Measurements from ENCODE around the gene FMN2.

Gene FMN2

DNA sequence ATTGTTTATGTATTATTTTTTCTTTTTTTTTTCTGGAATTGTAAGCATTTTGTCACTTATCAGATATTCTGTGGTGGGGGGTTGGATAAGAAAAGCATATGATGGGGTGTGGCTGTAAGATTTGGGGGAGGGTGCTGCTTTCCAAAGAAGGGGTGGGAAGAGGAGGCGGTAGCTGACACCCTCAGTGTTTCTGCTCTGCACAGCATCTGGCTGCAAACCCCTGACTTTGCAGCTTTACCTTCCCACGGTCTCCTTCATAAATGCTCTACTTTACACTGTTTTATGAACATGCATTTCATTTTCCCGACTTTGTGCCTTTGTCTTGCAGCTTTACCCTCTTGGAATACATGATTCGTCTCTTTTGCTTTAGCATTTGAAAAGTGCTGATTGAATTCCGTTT, 7.6 kb downstream of the FMN2 start:
- no peak for FAIRE-seq

DNA sequence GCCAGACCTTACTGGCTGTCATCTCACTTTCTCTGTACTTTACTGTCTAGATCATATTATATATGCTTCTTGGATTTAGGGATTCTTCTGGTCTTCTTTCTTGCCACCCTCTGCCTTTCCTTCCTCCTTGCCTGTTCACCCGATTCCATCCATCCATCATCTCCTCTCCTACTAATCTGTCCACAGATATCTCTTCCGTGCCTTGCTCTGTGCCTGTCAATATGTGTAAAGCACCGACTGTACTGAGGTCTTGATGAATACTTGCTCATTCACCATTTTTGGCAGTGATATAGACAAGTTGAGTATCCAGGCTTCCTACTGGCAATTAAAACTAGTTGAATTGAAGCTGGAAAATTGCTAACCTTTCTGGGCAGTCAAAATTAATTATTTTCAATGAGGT, 8.1 kb downstream of the FMN2 start:
- no peak for FAIRE-seq

DNA sequence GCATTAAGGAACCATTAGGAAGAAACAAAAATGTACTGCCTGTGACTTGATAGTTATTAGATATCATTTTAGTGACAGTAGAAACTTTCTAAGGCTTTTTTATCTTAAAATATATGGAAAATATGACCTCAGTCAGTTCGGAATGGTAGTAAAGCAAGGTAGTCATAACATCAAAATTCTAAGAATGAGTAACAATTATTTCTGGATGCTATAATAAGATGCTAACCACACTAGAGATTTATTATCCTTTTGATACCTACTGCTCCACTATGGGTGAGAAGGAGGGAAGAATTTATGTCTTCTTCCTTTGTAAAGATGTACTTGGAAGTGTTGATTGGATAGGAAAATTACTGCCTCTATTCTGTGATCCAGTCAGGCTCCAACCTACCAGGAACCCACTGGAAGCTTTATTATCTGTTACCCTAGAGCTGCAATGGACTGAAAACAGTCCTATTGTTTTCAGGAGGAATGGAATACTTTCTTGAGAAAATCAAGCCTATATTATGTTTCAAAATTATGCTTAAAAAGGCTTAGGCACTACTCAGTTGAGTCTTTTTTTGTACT, 8.8 kb downstream of the FMN2 start:
- no peak for FAIRE-seq

DNA sequence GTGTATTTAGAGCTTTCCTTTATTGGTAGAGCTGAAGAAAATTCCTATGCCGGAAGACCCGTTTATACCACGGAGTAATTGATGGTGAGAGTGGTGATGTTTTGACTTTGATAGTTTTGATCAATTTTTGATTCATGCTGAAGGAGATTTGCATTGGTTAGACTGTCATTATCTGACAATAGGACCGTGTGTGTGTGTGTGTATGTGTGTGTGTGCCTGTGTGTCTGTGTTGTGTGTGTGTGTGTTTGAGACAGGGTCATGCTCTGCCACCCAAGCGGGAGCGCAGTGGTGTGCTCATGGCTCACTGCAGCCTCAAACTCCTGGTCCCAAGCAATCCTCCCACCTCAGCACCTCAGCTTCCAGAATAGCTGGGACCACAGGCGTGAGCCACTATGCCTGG, 9.6 kb downstream of the FMN2 start:
- no peak for FAIRE-seq

DNA sequence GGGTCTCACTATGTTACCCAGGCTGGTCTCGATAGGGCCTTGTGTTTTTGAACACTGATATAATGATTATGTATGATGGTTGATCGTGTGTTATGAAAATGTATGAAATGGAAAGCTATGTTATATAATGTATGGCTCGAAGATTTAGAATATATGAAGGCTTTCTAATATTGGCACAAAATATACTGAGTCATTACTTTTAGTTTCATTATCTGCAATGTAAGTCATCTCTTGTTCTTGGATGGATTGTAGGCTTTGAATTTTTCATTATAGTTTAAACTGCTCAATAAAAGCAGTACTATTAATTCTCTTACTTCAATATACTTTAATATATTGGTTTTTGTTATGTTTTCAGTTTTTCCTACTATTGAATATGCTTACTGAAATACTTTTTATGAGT, 10.1 kb downstream of the FMN2 start:
- no peak for FAIRE-seq

DNA sequence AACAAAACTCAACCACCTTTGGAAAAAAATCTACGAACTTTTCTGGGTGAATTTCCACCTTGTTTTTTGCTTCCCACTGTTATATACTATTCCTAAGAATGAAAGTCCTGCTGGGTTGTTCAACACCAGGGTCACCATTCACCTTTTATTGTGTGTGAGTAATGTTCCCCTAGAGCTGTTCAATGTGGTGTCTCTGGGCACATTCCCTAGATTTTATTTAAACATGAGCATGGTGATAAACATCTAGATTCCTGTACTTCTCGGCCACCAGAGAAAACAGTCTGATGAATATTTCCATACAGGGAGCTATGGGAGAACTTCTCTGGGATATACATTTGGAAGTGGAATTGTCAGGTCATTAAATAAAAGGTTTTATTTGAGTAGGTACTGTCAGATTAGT, 13.0 kb downstream of the FMN2 start:
- FAIRE-seq: no peak

DNA sequence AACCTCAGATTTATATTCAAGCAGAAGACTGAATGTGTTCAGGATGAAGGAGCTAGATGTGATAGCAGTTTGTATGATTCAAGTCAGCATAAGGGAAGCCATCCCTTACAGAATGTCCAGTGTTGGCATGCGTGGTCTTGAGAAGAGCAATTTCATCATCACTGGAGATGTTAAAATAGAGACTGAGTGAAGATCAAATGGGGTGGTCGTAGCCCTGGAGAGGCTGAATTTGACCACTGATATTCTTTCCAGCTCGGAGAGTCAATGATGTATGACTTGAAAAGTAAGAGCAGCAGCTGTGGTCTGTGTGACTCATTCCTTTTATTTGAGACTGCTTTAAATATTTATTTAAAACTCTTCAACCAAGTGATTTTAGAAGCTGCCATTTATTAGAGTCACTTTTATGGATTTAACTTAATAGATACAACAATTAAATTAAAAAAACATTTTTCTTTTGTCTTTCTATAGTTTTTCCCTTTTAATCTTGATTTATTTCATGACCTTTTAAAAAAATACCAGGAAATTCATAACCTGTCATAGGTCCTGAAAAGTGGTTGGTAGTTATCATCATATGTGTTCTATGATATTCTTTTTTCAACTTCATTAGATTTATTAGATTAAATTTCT, 15.5 kb downstream of the FMN2 start:
- FAIRE-seq: peak; percentile 24

DNA sequence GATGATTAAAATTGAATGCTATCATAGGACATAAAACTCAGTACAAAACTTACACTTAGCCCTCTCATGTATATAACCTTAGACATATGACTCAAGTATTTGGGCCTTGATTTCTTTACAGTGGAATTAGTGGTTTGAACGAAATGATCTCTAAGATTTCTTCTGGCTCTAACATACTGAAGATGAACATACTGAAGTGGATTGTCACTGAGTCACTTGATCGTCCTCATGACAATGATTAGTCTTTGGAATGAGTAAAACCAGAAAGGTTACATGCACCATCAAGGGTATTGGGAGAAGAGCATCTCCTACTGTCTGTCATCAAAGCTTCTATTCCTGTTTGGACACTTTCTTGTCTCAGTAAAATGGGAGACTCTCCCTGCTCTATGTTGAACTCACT, 17.4 kb downstream of the FMN2 start:
- no peak for FAIRE-seq

DNA sequence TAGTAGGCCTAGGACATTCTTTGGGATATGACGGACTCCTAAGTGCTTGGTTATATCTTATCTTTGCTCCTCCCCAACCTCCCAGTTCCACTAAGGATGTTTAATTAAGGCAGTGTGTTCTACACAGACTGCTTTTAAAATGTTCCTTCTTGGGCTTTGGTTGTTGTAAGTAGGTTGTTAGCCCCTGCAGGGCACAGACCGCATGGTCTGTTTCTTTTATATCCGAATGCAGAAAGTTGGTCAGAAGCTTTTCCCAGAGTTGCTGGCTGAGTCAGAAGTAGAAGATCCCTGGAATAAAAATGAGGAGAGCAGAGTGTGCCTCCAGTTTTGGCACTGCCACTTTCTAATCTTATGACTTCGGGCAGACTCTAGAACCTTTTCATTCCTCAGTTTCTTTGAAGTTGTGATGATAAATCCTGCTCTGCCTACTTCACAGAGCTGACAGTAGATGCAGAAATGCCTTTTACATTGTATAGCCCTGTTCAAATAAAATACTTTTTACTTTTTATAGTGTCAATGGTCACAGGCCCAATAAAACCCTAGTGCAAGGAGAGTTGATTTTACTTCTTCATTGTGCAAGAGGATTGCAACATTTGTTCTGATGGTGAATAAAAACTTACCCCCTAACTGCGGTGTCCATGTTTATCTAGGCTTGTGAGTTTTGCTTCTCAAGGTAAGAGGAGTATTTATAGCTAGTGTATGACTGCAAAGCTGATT, 18.4 kb downstream of the FMN2 start:
- FAIRE-seq: no peak

DNA sequence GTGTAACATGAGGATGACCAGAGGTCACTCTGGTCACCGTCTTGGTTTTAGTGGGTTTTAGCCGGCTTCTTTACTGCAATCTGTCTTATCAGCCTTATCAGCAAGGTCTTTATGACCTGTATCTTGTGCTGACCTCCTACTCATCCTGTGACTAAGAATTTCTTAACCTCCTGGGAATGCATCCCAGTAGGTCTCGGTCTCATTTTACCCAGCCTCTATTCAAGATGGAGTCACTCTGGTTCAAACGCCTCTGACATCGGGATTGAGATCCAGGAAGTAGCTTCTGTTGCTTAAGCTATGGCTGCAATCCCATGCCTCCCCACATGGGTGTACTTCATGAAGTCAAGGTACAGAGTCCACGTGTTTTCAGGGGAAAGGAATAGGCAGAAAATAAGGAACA, 19.9 kb downstream of the FMN2 start:
- no peak for FAIRE-seq

DNA sequence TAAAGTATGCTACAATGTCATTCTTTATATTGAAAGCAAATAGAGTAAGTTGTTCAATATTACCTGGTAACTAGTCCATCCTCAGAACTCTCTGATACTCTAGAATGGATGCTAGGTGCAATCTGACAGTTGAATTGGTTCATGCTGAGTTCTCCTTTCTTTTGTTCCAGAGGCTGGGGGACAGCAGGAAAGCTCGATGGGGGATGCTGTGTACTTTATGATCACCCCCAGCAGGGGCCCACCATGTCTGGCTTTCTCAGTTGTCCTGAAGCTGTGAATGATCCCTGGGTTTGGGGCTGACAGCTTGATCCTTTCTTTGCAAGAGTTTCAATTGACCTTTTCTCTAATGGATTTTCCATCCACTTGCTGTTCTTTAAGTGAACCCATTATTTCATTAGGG, 22.5 kb downstream of the FMN2 start:
- no peak for FAIRE-seq

DNA sequence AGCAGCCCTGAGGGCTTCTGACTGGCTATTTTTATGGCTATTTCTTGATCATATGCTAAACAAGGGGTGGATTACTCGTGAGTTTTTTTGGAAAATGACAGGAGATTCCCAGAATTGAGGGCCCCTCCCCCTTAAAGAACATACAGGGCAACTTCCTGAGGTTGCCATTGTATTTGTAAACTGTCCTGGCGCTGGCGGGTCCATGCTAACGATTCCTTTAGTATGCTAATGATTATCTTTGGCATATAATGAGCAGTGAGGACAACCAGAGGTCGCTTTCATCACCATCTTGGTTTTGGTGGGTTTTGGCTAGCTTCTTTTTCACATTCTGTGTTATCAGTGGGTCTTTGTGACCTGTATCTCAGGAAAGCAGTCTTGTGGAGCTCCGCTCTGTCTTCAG, 24.1 kb downstream of the FMN2 start:
- FAIRE-seq: no peak

DNA sequence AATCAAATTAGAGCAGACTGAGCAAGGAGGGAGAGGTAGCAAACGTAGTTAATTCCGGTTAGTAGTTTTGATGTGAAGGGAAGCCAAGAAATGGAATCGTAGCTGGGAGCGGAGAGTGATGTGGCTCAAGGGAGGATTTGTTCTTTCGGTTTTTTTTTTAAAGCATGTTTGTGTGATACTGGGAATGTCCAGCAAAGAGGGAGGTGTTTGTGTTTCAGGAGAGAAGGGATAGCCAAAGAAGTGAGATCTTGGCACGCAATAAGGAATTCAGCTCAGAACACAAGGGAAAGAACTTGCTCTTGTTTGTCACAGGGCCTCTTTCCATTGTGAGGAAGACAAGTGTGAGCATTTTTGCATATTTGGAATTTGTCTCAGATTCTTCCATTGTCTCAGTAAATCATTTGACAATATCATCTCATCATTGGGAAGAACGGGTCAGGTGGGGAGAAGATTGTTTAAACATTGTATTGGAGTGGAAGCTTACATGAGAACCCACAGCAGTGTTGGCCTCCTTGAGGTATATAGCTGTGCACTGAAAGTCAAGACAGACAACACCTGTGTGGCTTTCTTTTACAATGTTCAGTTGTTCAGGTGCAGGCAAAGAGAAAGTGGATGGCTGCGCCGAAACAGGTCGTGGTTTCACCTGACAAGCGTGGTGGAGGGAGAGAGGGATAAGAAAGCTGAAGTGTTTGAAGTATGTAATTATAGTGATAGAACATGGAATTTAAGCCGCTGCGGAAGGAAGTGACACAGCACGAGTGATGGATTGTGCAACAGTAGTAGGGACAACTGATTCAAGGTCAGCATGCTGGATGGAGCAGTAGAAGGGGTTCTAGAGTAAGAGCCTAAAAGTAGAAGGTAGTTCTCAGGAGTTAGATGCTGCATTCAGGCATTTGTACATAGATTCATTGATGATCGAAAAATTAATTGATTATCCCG, 25.4 kb downstream of the FMN2 start:
- FAIRE-seq: no peak

DNA sequence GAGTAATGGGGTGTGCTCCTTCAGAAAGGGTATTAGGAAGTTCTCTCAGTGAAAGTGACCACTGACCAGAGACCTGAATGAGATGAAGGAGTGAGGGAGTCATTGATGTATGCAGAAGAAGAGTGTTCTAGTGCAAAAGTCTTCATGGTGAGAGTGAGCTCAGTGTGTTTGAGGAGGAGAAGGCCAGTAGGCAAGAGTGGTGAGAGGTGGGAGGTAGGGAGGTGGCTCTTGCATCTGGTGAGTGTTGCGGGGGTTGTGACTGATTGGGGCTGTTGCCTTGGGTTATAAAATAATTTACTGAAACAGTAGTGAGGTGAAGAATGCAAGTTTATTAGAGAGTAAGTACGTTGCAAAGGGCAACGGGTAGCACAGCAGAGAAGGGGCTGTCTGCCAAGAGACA, 26.2 kb downstream of the FMN2 start:
- no peak for FAIRE-seq

DNA sequence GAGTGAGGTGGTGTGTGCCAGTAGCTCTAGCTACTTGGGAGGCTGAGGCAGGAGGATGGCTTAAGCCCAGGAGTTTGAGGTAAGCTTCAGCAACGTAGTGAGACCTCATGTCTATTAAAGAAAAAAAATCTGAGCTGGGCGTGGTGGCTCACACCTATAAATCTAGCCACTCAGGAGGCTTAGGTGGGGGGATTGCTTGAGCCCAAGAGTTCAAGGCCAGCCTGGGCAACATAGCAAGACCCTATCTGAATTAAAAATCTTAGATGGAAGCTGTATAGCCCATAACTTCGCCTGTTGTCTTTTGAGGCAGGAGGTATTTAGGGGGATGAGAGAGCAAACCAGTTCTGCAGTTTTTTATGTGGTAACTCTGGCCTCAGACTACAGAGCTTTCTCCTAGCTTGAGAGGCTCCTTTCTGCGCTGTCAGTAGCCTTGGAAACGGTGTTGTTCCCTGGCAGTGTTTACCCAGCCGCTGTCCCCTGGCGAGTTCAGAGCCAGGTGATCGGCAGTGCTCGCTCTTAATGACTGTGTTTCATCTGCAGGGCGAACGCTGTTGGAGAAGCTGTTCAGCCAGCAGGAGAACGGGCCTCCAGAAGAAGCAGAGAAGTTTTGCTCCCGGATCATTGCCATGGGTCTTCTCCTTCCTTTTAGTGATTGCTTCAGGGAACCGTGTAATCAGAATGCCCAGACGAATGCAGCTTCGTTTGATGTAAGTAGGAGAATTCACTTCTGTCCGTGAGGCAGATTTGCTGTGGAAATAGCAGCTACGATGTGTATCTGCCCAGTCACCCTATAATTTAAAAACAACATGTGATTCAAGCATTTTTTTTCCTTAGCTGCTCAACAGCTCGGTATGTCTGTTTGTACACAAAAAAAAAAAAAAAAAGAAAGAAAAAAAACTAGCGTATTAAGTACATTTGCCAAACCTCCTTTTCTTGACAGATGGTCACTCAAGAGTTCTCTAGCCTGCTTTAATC, 31.2 kb downstream of the FMN2 start:
- no peak for FAIRE-seq

DNA sequence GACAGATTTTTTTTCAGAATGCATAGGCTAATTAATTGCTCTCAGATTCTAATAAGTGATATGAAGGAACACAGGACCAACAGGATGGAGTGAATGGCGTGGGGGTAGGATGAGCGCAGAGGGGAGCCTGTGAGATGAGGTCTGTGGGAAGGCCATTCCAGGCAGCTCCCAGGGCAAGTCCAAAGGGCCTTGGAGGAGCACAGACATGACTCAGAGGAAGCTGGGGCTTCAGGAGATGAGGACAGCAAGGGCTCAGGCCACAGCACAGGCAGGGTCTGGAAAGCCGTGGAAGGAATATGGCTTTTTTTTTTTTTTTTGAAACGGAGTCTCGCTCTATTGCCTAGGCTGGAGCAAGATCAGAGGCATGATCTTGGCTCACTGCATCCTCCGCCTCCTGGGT, 35.1 kb downstream of the FMN2 start:
- FAIRE-seq: no peak

DNA sequence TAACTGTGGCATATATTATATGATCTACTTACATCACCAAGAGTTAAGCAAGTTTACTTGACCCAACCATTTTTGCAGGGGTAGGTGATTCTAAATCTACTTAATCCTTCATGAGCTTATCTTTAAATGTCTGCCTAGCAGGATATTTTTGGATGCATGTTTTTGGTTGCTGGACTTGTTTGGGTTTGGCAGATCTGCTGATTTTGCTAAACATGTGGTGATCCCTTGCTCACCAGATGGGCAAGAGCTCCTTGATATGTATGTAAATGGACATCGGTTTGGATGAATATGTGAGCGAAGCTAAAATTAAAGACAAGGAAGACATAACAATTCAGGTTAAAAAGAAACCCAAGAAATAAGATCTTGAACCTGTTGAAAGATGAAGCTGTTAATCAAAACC, 36.7 kb downstream of the FMN2 start:
- no peak for FAIRE-seq

DNA sequence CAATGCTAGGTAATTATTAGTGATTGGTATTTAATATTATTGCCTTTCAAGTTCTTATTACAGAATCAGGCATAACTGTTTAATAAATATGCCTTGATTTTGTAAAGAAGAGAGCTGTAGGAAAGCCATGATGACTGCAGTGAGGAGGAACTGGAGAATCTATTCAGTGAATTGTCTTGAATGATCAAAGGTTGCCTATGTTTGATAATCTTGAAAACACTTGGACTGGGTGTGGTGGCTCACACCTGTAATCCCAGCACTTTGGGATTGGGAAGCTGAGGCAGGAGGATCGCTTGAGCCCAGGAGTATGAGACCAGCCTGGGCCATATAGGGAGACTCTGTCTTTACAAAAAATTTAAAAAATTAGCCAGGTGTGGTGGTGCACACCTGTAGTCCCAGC, 42.4 kb downstream of the FMN2 start:
- no peak for FAIRE-seq

DNA sequence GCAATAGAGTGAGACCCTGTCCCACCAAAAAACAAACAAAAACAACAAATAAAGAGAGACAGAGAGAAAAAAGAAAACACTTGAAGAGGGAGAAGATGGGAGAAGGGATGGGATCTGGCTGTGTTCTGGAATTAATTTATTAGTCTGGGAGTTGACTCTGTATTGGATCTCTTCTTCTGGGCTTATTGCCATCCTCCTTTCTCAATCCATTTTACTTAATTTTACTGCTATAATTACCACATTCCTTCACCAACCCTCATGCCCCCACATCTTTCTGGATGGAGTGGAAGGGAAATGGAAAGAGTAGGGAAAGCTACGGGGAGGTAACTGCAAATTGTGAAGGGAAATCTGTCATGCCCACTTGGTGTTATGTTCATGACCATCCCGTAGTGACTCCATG, 42.9 kb downstream of the FMN2 start:
- FAIRE-seq: no peak

DNA sequence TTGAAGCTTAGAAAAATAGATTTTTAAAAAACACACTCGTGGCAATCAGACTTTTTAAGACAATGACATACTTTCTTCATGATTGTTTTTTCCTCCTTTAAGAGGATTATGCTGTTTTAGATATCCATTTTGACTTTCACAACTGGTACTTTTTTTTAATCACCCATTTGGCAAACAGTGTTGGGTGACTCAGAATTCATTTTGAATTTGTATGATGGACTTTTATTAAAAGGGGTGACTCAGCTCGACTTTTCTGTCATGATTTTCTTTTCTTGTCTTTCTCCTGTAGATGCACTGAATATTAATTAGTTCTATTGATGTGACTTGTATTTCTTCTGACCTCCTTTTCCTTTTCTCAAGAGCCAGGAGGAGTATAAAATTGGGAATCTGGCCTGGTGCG, 44.7 kb downstream of the FMN2 start:
- FAIRE-seq: no peak

DNA sequence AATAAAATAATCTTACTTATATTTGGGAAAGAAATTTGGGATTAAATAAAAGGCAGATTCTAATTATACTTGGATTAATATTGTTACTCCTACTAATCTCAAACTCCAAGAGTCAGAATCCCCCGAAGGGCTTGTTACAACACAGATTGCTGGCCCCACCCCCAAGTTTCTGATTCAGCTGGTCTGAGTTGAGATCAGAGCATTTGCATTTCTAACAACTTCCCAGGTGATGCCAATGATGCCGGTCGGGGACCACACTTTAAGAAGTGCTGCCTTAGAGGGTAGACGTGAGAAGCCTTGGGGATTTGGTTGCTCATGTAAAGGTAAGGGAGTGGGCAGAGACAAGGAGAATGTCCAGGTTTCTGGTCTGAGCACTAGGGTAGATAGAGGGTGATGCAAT, 47.2 kb downstream of the FMN2 start:
- no peak for FAIRE-seq

DNA sequence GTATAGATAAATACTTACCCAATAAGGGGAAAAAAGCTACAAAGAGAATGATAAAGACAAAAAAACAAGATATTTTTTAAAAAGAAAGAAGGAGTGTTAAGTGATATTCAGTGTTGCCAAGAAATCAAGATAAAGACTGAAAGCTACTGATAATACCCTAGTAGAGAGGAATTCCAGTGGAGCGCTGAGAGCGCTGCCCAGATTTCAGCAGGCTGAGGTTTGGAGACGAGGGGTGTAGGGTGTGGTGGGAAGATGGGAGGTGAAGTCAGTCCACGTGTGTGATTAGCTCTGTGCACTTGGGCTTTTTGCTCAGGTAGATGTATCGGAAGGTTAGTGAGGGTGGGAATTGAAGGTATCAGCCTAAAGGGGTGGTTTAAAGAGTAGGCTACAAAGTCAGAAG, 47.8 kb downstream of the FMN2 start:
- no peak for FAIRE-seq
